Breast epithelium (tissue), 4 donors: Measurements from ENCODE around the gene SHISA8. TPM values are rescaled to one million over a fixed set of nuclear protein-coding genes. Genes with fewer than 3 reads are reported as not detected.

Experiments
- DNase-seq, 2 donors: peaks; one replicate each; pipeline ENCODE4 v3.0.0-alpha.2; 2019; ENCODE audit warnings: low spot score in 2 of 2
- H3K27ac ChIP-seq, 2 donors: fragments of 200-600 bp; sonication (generic) in 1 of 2; one replicate each; pipeline ENCODE4 v1.5.1; 2016 to 2019; ENCODE audit warnings: mild to moderate bottlenecking in 1 of 2
- H3K27me3 ChIP-seq, 2 donors: fragments of 200-600 bp; sonication (generic) in 1 of 2; one replicate each; pipeline versions ENCODE4 v1.5.1 to v1.6.0; 2017 to 2019; ENCODE audit warnings: control low read depth in 1 of 2, mild to moderate bottlenecking in 1 of 2
- H3K36me3 ChIP-seq: fragments of 200-600 bp; one replicate; pipeline ENCODE4 v1.5.1; 2019
- H3K4me1 ChIP-seq, 2 donors: fragments of 200-600 bp; sonication (generic); one replicate each; pipeline ENCODE4 v1.5.1; 2016 to 2019; ENCODE audit warnings: control low read depth in 1 of 2
- H3K4me3 ChIP-seq, 3 donors: fragments of 200-600 bp; sonication (generic); 1 replicate in 2 of 3; 2 replicates in 1 of 3; pipeline ENCODE4 v1.5.1; 2016 to 2019; ENCODE audit warnings: mild to moderate bottlenecking in 3 of 3, moderate library complexity in 2 of 3
- H3K9me3 ChIP-seq, 2 donors: fragments of 200-600 bp; sonication (generic) in 1 of 2; one replicate each; pipeline ENCODE4 v1.5.1; 2016 to 2019; ENCODE audit warnings: control low read depth in 1 of 2
- POLR2A ChIP-seq: fragments of 450-650 bp; IDR thresholded peaks from one replicate; pipeline ENCODE4 v1.6.1; 2016; ENCODE audit warnings: antibody characterized with exemption, mild to moderate bottlenecking, moderate library complexity
- POLR2AphosphoS5 ChIP-seq, 3 donors: sonication (generic); formaldehyde crosslinking; IDR thresholded peaks; one replicate each; pipeline ENCODE4 v1.6.1; 2017; ENCODE audit warnings: antibody characterized with exemption in 3 of 3
- intact Hi-C: fragments of 100-400 bp; cut with DNase I; formaldehyde crosslinking; loops from one replicate; pipeline ENCODE4 v1.15.1; 2023; ENCODE audit warnings: low total_unique reads
- total RNA-seq, 3 donors: library from RNA; depleted of rRNA; stranded (reverse); fragments of >200 nt; gene quantifications; one replicate each; pipeline ENCODE4 v1.1.0, GENCODE V29; 2016
- TF ChIP-seq, protein P1 (sequence below), 3 donors: fragments of 450-650 bp; IDR thresholded peaks; one replicate each; pipeline ENCODE4 v1.5.1; 2016 to 2017; ENCODE audit warnings: antibody characterized with exemption in 3 of 3, mild to moderate bottlenecking in 3 of 3, moderate library complexity in 3 of 3

The SHISA8 gene
- total RNA-seq, 3 donors from 2014 or later = not detected

DNA sequence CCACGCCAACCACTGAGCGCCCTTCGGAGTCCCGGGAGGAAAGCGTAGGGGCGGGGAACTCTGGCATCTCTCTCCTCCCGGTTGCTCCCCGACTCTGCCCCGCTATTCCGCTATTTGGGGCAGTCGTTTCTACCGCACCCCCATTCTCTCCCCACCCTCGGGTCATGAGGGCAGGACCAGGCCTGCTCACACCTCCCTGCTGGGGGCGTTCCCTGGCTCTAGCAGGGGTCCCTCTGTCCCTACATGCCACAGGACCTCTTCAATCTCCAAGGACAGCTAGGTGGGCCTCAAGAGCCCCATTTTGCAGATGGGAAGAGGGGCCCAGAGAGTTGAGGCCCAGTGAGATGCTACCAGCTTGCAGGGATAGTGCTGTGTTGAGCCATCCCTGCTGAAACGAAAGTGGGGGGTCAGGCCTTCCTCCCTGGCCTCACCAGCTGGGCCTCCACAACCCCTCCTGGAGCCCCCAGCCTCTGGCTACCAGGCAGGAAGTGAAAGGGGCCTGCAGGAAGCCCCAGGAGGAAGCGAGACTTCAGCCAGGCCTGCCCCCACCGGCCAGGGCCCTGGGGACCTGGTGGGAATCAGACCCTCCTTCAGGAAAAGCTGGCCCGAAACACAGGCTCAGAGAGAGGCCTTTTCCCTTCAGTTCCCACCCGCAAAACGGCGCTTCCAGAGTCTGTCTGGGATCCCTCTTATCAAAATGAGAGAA is 5.5 kb upstream of the SHISA8 start:
- Histone ChIP-seq H3K9me3 (no peaks in the 10 kb centered on the region), H3K4me3 (peak overlapping the region; percentile 33 to 83 (median 61)), H3K27me3 (peaks cover 6 to 25% of the 10 kb centered on the region in 2 donors), H3K4me1 (peaks cover 0 to 4% of the 10 kb centered on the region in 2 donors), H3K36me3 (no peaks in the 10 kb centered on the region), H3K27ac (peak overlapping the region in 1 of 2 donors; percentile 2)
- TF ChIP-seq, protein P1, sequence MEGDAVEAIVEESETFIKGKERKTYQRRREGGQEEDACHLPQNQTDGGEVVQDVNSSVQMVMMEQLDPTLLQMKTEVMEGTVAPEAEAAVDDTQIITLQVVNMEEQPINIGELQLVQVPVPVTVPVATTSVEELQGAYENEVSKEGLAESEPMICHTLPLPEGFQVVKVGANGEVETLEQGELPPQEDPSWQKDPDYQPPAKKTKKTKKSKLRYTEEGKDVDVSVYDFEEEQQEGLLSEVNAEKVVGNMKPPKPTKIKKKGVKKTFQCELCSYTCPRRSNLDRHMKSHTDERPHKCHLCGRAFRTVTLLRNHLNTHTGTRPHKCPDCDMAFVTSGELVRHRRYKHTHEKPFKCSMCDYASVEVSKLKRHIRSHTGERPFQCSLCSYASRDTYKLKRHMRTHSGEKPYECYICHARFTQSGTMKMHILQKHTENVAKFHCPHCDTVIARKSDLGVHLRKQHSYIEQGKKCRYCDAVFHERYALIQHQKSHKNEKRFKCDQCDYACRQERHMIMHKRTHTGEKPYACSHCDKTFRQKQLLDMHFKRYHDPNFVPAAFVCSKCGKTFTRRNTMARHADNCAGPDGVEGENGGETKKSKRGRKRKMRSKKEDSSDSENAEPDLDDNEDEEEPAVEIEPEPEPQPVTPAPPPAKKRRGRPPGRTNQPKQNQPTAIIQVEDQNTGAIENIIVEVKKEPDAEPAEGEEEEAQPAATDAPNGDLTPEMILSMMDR (IDR thresholded peaks at IDR 0.05) = no peak
- no peak for TF ChIP-seq POLR2A
- no peak for TF ChIP-seq POLR2AphosphoS5 (IDR thresholded peaks at IDR 0.05)
- intact Hi-C loops = no loop called here
- DNase-seq = no peak

DNA sequence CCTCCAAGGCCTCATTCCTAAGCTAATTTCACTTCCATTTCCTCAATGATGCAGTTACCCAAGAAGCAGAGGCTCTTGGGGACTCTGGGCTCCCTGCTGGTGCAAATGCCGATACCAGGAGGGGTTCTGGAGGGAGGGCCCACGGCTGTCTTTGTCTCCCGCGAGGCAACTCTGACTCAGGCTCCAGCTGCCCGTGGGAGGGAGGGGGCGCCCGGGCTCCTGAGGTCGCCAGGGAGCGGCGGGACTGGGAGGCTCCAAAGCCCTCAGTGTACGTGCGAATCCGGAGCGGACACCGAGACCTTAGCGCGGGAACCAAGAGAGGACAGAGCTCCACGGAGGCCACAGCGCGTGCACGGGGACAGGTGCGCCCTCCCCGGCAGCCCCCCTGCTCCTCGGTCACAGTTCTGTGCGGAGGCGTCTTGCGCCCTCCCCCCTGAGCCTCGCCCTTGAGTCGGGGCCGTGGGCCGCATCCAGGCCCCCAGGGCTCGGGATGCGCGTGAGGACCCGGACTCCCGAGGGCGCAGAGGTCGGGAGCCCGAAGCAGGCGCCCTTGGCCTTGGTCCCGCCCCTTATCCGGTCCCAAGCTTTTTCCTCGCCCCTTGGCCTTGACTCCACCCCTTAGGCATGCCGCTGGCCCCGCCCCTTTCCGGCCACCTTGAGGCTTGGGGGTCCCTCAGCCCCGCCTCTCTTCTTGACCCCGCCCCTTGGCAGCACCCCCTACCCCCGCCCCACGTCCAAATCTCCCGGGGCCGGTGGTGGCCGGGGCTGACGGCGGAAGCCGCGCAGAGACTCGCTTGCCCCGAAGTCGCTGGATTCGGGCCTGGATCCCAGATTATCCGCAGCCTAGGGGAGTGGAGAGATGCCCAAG is 4.7 kb upstream of the SHISA8 start:
- no peaks in the 10 kb centered on the region for H3K9me3 ChIP-seq
- TF ChIP-seq POLR2A (no peak), POLR2AphosphoS5 (IDR thresholded peaks at IDR 0.05) (no peak)
- TF ChIP-seq, protein P1 (IDR thresholded peaks at IDR 0.05) = no peak
- peaks cover 0 to 9% of the 10 kb centered on the region in 2 donors for H3K4me1 ChIP-seq
- intact Hi-C loops = no loop called here
- H3K36me3 ChIP-seq = no peaks in the 10 kb centered on the region
- DNase-seq = peak in 1 of 2 donors; percentile 41
- peak overlapping the region in 1 of 2 donors; percentile 2 for H3K27ac ChIP-seq
- H3K27me3 ChIP-seq = peaks cover 9 to 30% of the 10 kb centered on the region in 2 donors
- peak overlapping the region; percentile 33 to 83 (median 61) for H3K4me3 ChIP-seq

DNA sequence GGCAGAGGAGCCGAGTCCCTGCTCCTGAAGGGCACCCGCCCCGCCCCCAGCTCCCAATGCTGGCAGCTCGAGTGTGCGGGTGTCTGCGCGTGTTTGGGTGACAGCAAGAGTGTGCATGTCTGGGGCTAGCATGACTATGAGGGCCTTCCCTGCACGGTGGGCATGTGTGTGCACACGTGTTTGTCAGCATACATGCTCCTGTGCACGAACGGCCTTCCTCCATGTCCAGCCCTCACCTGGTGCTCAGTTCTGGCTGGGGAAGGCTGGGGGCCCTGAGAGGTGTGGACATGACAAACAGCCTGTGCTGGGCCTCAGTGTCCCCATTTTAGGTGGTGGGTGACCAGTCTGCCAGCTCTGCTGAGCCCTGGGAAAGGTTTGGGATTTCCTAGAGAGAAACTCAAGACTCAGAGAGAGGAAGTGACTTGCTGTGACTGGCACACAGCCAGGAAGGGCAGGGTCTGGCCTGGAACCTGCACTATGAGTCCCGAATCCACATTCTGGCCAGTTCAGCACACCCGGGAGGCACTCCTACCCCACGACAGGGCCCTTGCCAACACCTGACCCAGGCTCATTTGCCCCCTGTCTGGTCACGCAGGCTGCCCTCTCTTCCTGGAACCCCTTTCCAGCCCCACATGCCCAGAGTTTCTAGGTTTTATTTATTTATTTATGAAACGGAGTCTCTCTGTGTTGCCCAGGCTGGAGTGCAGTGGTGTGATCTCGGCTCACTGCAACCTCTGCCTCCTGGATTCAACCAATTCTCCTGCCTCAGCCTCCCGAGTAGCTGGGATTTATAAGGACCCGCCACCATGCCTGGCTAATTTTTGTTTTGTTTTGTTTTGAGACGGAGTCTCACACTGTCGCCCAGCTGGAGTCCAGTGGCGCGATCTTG is 3.3 kb upstream of the SHISA8 start:
- Histone ChIP-seq H3K27ac (no peak overlapping the region), H3K36me3 (no peaks in the 10 kb centered on the region), H3K4me1 (peaks cover 0 to 9% of the 10 kb centered on the region in 2 donors), H3K27me3 (peaks cover 18 to 42% of the 10 kb centered on the region in 2 donors), H3K4me3 (no peak overlapping the region), H3K9me3 (no peaks in the 10 kb centered on the region)
- TF ChIP-seq POLR2A (no peak), POLR2AphosphoS5 (IDR thresholded peaks at IDR 0.05) (no peak)
- TF ChIP-seq, protein P1 (IDR thresholded peaks at IDR 0.05) = no peak
- no peak for DNase-seq
- intact Hi-C loops = no loop called here

DNA sequence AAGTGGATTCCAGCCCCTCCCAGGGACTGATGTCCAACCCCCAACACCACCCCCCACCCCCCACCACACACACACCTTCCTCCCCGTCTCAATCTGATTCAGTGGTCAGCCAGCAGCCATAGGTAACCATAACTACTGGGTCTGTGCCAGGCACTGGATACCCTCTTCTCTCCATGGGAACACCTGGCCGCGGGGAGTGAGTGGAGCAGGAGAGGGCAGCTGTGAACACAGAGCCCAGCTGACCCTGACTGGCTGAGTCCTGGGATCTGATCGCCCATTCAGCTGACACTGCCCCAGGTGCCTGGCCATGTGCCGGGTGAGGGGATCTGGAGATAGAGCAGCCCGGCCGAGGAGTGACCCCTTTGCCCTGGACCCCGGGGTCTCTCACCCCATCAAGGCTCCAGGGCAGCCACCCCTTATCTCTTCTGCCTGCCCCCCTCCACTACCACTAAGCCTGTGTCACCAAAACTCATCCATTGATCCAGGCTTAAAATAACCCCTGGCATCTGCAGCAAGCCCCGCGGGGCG is 2.6 kb upstream of the SHISA8 start:
- Histone ChIP-seq H3K4me1 (peaks cover 0 to 9% of the 10 kb centered on the region in 2 donors), H3K36me3 (no peaks in the 10 kb centered on the region), H3K27ac (no peak overlapping the region), H3K4me3 (no peak overlapping the region), H3K9me3 (no peaks in the 10 kb centered on the region), H3K27me3 (peaks cover 21 to 49% of the 10 kb centered on the region in 2 donors)
- no peak for DNase-seq
- intact Hi-C loops = no loop called here
- TF ChIP-seq POLR2AphosphoS5 (IDR thresholded peaks at IDR 0.05) (no peak), POLR2A (no peak)
- TF ChIP-seq, protein P1 (IDR thresholded peaks at IDR 0.05) = no peak
